ENCODE data around the gene WDFY4.

Gene WDFY4

DNA sequence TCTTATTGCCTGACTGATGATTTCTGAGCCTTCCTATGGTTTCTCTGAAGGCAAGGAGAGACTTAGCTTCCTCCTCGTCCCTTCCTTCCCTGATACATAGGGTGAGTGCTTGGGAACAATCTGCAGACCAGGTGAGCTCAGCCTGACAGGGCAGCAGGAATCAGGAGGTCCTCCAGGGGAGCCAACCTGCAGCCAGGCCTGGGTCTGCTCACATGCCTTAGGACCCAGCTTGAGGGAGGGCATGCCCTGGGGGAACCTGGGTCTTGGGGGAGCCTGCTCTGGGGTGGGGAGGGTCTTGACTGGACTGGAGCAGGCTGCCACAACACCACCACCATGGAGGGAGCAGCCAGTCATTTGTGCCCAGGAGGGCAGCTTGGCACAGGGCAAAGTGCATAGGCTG is 197.3 kb downstream of the WDFY4 start:
- TF ChIP-seq CTCF (conservative IDR thresholded peaks at IDR 0.05; ENCODE audit: low read depth, low read length): no peak
- no peak for DNase-seq (ENCODE audit: low read depth)
- no peak overlapping the region for H3K4me3 ChIP-seq (ENCODE audit: low read depth, low read length)

GRCh38 chr10:48882881-48883280 is 198.2 kb downstream of the WDFY4 start:
- H3K4me3 ChIP-seq (ENCODE audit: low read depth, low read length): no peak overlapping the region
- DNase-seq (ENCODE audit: low read depth): no peak
- TF ChIP-seq CTCF (conservative IDR thresholded peaks at IDR 0.05; ENCODE audit: low read depth, low read length): no peak

DNA sequence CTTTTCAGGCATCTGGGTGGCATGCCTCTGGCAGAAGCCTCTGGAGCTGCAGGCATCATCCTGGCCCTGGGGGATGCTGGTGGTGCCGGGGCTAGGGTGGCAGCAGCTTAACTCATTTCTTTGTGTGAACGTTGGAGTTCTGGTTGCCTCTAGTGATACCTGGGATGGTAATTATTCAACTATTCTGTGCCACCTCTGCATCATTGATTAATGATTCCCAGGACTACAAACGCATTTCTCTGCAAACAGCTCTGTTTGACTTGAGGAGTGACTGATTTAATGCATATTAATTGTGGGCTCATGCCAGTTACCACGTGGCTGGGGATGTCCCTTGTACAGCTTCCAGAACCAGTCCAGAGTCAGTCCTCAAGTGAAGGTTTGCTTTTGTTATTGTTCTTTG is 199.0 kb downstream of the WDFY4 start:
- TF ChIP-seq CTCF (conservative IDR thresholded peaks at IDR 0.05; ENCODE audit: low read depth, low read length): no peak
- no peak overlapping the region for H3K4me3 ChIP-seq (ENCODE audit: low read depth, low read length)
- DNase-seq (ENCODE audit: low read depth): no peak

- DNase-seq (ENCODE audit: low read depth): no peak
- H3K4me3 ChIP-seq (ENCODE audit: low read depth, low read length): no peak overlapping the region
- no peak for TF ChIP-seq CTCF (conservative IDR thresholded peaks at IDR 0.05; ENCODE audit: low read depth, low read length)
Observed at GRCh38 chr10:48884179-48885045, 199.7 kb downstream of the WDFY4 start.

DNA sequence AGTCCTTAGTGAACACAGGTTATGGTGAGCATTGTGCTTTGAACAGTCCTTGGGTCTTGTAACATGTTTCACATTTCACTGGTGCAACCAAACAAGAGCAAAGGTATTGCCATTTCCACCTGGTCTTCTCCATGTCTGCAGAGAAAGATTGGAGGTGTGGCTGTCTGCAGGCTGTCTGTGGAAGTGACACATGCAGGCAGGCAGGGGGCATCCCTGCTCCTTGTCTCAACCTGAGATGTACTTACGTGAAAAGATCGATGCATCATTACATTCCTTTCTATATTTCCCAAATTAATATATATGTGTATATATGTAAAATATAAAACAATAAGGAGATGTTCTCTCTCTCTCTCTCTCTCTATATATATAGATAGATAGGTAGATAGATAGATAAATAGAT is 200.7 kb downstream of the WDFY4 start:
- H3K4me3 ChIP-seq (ENCODE audit: low read depth, low read length): no peak overlapping the region
- DNase-seq (ENCODE audit: low read depth): peak; percentile 39
- TF ChIP-seq CTCF (conservative IDR thresholded peaks at IDR 0.05; ENCODE audit: low read depth, low read length): peak; percentile 53

DNA sequence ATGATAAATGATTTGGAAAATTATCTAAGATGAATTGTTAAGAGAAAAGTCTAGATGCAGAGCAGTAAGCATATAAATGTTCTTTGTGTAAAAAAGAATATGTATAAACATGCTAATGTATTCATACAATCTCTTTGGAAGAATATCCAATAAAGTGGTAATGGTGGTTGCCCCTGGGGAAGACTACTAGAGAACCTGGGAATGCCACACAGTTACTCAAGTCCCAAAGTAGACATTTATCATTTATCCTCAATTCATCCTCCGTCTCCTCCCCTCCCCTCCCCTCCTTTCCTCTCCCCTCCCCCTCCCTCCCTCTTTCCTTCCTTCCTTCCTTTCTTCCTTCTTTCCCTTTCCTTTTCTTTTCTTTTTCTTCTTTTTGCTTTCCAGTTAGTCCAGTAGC is 203.3 kb downstream of the WDFY4 start:
- H3K4me3 ChIP-seq (ENCODE audit: low read depth, low read length): no peak overlapping the region
- TF ChIP-seq CTCF (conservative IDR thresholded peaks at IDR 0.05; ENCODE audit: low read depth, low read length): no peak
- no peak for DNase-seq (ENCODE audit: low read depth)

Data from choroid plexus epithelial cell (primary cell).